Suprapubic skin (tissue), 4 donors: ENCODE results near the gene TYROBP.

ENCODE experiments used
- EP300 ChIP-seq: sonication (generic); formaldehyde crosslinking; IDR thresholded peaks from one replicate; pipeline ENCODE4 v1.6.1; 2017; ENCODE audit warnings: antibody characterized with exemption
- POLR2A ChIP-seq, 2 donors: fragments of 450-650 bp; IDR thresholded peaks; one replicate each; pipeline ENCODE4 v1.6.1; 2017; ENCODE audit warnings: antibody characterized with exemption in 2 of 2, mild to moderate bottlenecking in 2 of 2, moderate library complexity in 2 of 2
- POLR2AphosphoS5 ChIP-seq, 3 donors: sonication (generic); formaldehyde crosslinking; IDR thresholded peaks; one replicate each; pipeline ENCODE4 v1.6.1; 2017; ENCODE audit warnings: antibody characterized with exemption in 3 of 3
- TF ChIP-seq, protein P1 (sequence below), 2 donors: fragments of 200-600 bp in 1 of 2; fragments of 450-650 bp in 1 of 2; sonication (generic) in 1 of 2; IDR thresholded peaks; one replicate each; pipeline ENCODE4 v1.5.1; 2016 to 2019; ENCODE audit warnings: antibody characterized with exemption in 2 of 2, mild to moderate bottlenecking in 1 of 2, moderate library complexity in 1 of 2

DNA sequence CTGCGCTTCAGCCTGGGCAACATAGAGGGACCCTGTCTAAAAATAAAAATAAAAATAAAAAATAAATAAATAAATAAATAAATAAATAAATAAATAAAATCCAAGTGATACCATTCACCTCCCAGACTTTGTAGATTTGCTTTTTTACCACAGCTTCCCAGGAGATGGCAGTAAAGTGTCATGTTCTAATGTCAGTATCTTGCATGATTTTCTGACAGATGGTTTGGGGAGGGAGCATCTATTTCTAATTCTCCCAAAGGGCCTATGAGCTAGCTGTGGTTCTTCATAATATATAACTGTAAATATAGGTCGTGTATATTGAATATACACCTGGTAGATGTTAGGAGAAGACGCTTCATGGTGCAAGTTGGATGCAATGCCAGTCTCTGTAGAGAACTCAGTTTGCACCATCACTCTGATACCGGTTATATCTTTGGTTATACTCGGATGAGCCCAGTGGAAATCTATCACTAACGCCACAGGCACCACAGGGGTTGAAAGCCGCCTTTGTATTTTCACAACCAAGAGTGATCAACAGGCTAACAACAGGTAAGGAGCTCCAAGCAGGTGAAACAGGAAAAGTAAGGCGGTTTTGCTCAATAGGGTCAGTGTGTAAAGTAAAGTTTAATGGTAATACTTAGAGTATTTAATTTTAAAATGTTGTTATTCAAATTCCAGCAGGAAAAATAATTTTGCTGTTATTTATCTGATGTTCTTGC is 25.8 kb downstream of the TYROBP start:
- TF ChIP-seq POLR2AphosphoS5 (IDR thresholded peaks at IDR 0.05) (no peak), POLR2A (IDR thresholded peaks at IDR 0.05) (no peak), EP300 (no peak)
- TF ChIP-seq, protein P1, sequence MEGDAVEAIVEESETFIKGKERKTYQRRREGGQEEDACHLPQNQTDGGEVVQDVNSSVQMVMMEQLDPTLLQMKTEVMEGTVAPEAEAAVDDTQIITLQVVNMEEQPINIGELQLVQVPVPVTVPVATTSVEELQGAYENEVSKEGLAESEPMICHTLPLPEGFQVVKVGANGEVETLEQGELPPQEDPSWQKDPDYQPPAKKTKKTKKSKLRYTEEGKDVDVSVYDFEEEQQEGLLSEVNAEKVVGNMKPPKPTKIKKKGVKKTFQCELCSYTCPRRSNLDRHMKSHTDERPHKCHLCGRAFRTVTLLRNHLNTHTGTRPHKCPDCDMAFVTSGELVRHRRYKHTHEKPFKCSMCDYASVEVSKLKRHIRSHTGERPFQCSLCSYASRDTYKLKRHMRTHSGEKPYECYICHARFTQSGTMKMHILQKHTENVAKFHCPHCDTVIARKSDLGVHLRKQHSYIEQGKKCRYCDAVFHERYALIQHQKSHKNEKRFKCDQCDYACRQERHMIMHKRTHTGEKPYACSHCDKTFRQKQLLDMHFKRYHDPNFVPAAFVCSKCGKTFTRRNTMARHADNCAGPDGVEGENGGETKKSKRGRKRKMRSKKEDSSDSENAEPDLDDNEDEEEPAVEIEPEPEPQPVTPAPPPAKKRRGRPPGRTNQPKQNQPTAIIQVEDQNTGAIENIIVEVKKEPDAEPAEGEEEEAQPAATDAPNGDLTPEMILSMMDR (IDR thresholded peaks at IDR 0.05) = peak; percentile 19 to 32
